Erythroblast (primary cell): ENCODE data around the gene RPL11.

Source experiments
- GATA1 ChIP-seq: IDR thresholded peaks from 2 replicates; pipeline ENCODE4 v1.6.1; 2011; ENCODE audit warnings: low read depth, mild to moderate bottlenecking, control low read depth, low read length, moderate library complexity
- POLR2A ChIP-seq: IDR thresholded peaks from 2 replicates; pipeline ENCODE4 v1.6.1; 2011; ENCODE audit warnings: mild to moderate bottlenecking, low read length

DNA sequence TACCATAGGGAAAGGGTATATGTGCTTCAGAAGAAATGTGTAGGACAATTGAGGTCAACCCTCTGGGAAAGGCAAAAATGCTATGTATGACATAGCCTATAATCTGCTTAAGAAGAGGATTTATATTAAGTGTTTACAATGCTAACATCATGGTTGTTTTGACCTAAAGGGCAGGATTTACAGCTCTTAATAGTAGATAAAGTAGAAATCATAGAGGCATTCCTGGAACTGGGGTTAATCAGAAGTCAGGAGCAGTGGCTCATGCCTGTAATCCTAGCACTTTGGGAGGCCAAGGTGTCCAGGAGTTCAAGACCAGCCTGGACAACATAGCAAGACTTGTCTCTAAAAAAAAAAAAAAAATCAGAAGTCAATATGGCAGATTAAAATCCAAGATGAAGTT is 8.7 kb upstream of the RPL11 start:
- TF ChIP-seq POLR2A (no peak), GATA1 (no peak)
